NCI-H345 (cell line): ENCODE results near the gene DAPK2.

Experiments used
- DNase-seq: peaks from one replicate; lab custom pipeline; 2025; lab: John Stamatoyannopoulos, UW

DAPK2 gene

GRCh38 chr15:63996794-63997357 is 49.4 kb downstream of the DAPK2 start:
- DNase-seq, result no peak

- DNase-seq, result no peak
These were observed 50.5 kb downstream of the DAPK2 start for GRCh38 chr15:63995789-63996188.

- no peak for DNase-seq
These were observed 52.1 kb downstream of the DAPK2 start for GRCh38 chr15:63994073-63994600.

GRCh38 chr15:63992300-63992699 is 54.0 kb downstream of the DAPK2 start:
- no peak for DNase-seq

- DNase-seq, result no peak
These were observed 54.6 kb downstream of the DAPK2 start for GRCh38 chr15:63991706-63992105.

- no peak for DNase-seq
These were observed 55.8 kb downstream of the DAPK2 start for GRCh38 chr15:63990454-63990853.

- no peak for DNase-seq
These were observed 58.4 kb downstream of the DAPK2 start for GRCh38 chr15:63987796-63988378.

GRCh38 chr15:63986751-63987341 is 59.4 kb downstream of the DAPK2 start:
- no peak for DNase-seq

GRCh38 chr15:63986185-63986680 is 60.1 kb downstream of the DAPK2 start:
- no peak for DNase-seq

- DNase-seq, result no peak
These were observed 60.8 kb downstream of the DAPK2 start for GRCh38 chr15:63985221-63986184.

GRCh38 chr15:63984331-63984730 is 62.0 kb downstream of the DAPK2 start:
- DNase-seq, result no peak

- DNase-seq, result no peak
These were observed 63.1 kb downstream of the DAPK2 start for GRCh38 chr15:63983061-63983711.

- no peak for DNase-seq
These were observed 63.9 kb downstream of the DAPK2 start for GRCh38 chr15:63982381-63982854.

GRCh38 chr15:63981596-63982320 is 64.5 kb downstream of the DAPK2 start:
- no peak for DNase-seq

GRCh38 chr15:63979262-63979793 is 67.0 kb downstream of the DAPK2 start:
- no peak for DNase-seq

- DNase-seq, result no peak
These were observed 67.6 kb downstream of the DAPK2 start for GRCh38 chr15:63978511-63979261.

- no peak for DNase-seq
These were observed 69.2 kb downstream of the DAPK2 start for GRCh38 chr15:63977119-63977518.

GRCh38 chr15:63974021-63974420 is 72.3 kb downstream of the DAPK2 start:
- DNase-seq, result no peak

GRCh38 chr15:63973212-63974009 is 72.9 kb downstream of the DAPK2 start:
- no peak for DNase-seq
